Measurements from ENCODE around the gene LGMN.
A peak's percentile ranks its signal among the peaks of the same experiment; 100 is the strongest.
"Not testable (repeated sequence)": the region's sequence is repeated elsewhere in the genome, so short reads cannot be mapped to it uniquely, and the experiment has no call there.

The LGMN gene

GRCh38 chr14:92759300-92759678, 10.9 kb upstream of the LGMN start:
- no peak overlapping the region for H3K4me3 ChIP-seq (replicated peaks; ENCODE audit: low read depth, low read length)
- no peak for TF ChIP-seq CTCF (IDR thresholded peaks at IDR 0.05; ENCODE audit: low read length, missing control alignments)
- DNase-seq (ENCODE audit: low read depth) = peak; percentile 39

- no peak for TF ChIP-seq CTCF (IDR thresholded peaks at IDR 0.05; ENCODE audit: low read length, missing control alignments)
- H3K4me3 ChIP-seq (replicated peaks; ENCODE audit: low read depth, low read length) = no peak overlapping the region
- DNase-seq (ENCODE audit: low read depth) = no peak
Observed at GRCh38 chr14:92756446-92756845, 8.0 kb upstream of the LGMN start.

GRCh38 chr14:92755495-92755894, 7.1 kb upstream of the LGMN start:
- peak; percentile 42 for DNase-seq (ENCODE audit: low read depth)
- H3K4me3 ChIP-seq (replicated peaks; ENCODE audit: low read depth, low read length) = no peak overlapping the region
- no peak for TF ChIP-seq CTCF (IDR thresholded peaks at IDR 0.05; ENCODE audit: low read length, missing control alignments)

GRCh38 chr14:92754966-92755365, 6.5 kb upstream of the LGMN start:
- no peak overlapping the region for H3K4me3 ChIP-seq (replicated peaks; ENCODE audit: low read depth, low read length)
- no peak for TF ChIP-seq CTCF (IDR thresholded peaks at IDR 0.05; ENCODE audit: low read length, missing control alignments)
- no peak for DNase-seq (ENCODE audit: low read depth)

GRCh38 chr14:92753250-92753649, 4.8 kb upstream of the LGMN start:
- no peak for TF ChIP-seq CTCF (IDR thresholded peaks at IDR 0.05; ENCODE audit: low read length, missing control alignments)
- no peak overlapping the region for H3K4me3 ChIP-seq (replicated peaks; ENCODE audit: low read depth, low read length)
- DNase-seq (ENCODE audit: low read depth) = no peak

- H3K4me3 ChIP-seq (replicated peaks; ENCODE audit: low read depth, low read length) = no peak overlapping the region
- TF ChIP-seq CTCF (IDR thresholded peaks at IDR 0.05; ENCODE audit: low read length, missing control alignments) = no peak
- DNase-seq (ENCODE audit: low read depth) = no peak
Observed at GRCh38 chr14:92751819-92752218, 3.4 kb upstream of the LGMN start.

GRCh38 chr14:92750994-92751400, 2.6 kb upstream of the LGMN start:
- no peak for TF ChIP-seq CTCF (IDR thresholded peaks at IDR 0.05; ENCODE audit: low read length, missing control alignments)
- no peak overlapping the region for H3K4me3 ChIP-seq (replicated peaks; ENCODE audit: low read depth, low read length)
- DNase-seq (ENCODE audit: low read depth) = no peak

- not testable (repeated sequence) for DNase-seq (ENCODE audit: low read depth); H3K4me3 ChIP-seq (replicated peaks; ENCODE audit: low read depth, low read length)
Observed at GRCh38 chr14:92750222-92750728, 1.8 kb upstream of the LGMN start.
